SK-N-SH (cell line): ENCODE data around the gene VPS18. TPM values are rescaled to one million over a fixed set of nuclear protein-coding genes. Genes with fewer than 3 reads are reported as not detected.

Experiments
- CTCF ChIA-PET: fragments of 300-600, 350-600 bp; formaldehyde crosslinking; extraction: SDS; loops from one replicate; lab custom pipeline; 2021; lab: Yijun Ruan, JAX
- POLR2A ChIA-PET: fragments of 350-600 bp; sonication (Branson Sonifier 250); formaldehyde crosslinking; extraction: SDS; loops from one replicate; lab custom pipeline; 2020; ENCODE audit warnings: antibody characterized with exemption, inconsistent platforms; lab: Yijun Ruan, JAX
- DNase-seq: peaks from one replicate; pipeline ENCODE4 v3.0.0; 2012
- H2AFZ ChIP-seq: fragments of 200-600 bp; sonication (generic); 2 replicates; pipeline ENCODE4 v1.8.1; 2016; ENCODE audit warnings: antibody characterized with exemption, mild to moderate bottlenecking, low read depth
- H3F3A ChIP-seq: fragments of 200-600 bp; sonication (generic); replicated peaks from 2 replicates; pipeline ENCODE3; 2016; ENCODE audit warnings: antibody characterized with exemption, mild to moderate bottlenecking; ENCODE audit not compliant: insufficient read depth
- H3K27ac ChIP-seq, 2 experiments: fragments of 200-500 bp in 1 of 2; fragments of 200-600 bp in 1 of 2; sonication (Bioruptor generic) in 1 of 2; sonication (generic), shearing (Covaris generic) in 1 of 2; 2 replicates each; pipeline versions ENCODE4 v1.5.1 to v1.6.1; 2014 to 2016; ENCODE audit warnings: low read depth in 2 of 2, inconsistent platforms in 1 of 2, low read length in 1 of 2, mild to moderate bottlenecking in 1 of 2, mixed read lengths in 1 of 2
- H3K27me3 ChIP-seq: fragments of 200-600 bp; sonication (generic), shearing (Covaris generic); 2 replicates; pipeline ENCODE4 v1.6.1; 2016; ENCODE audit warnings: mixed run types; ENCODE audit not compliant: insufficient read depth
- H3K36me3 ChIP-seq, 2 experiments: fragments of 200-500 bp in 1 of 2; fragments of 200-600 bp in 1 of 2; sonication (Bioruptor generic) in 1 of 2; sonication (generic) in 1 of 2; replicated peaks in 1 of 2; 2 replicates each; pipeline versions ENCODE3 to v1.5.1; 2014 to 2016; ENCODE audit warnings: low read length in 1 of 2, mild to moderate bottlenecking in 1 of 2; ENCODE audit not compliant: insufficient read depth in 2 of 2, control insufficient read depth in 1 of 2
- H3K4me1 ChIP-seq, 2 experiments: fragments of 200-500 bp in 1 of 2; fragments of 200-600 bp in 1 of 2; sonication (Bioruptor generic) in 1 of 2; sonication (generic), shearing (Covaris generic) in 1 of 2; 2 replicates each; pipeline versions ENCODE4 v1.5.1 to v1.6.1; 2014 to 2016; ENCODE audit warnings: low read depth in 1 of 2, low read length in 1 of 2, mixed run types in 1 of 2; ENCODE audit not compliant: insufficient read depth in 2 of 2, control insufficient read depth in 1 of 2
- H3K4me2 ChIP-seq: fragments of 200-600 bp; sonication (generic), shearing (Covaris generic); 2 replicates; pipeline ENCODE4 v1.6.1; 2017; ENCODE audit warnings: mixed run types
- H3K4me3 ChIP-seq, 2 experiments: fragments of 200-500 bp in 1 of 2; fragments of 200-600 bp in 1 of 2; sonication (Bioruptor generic) in 1 of 2; sonication (generic), shearing (Covaris generic) in 1 of 2; 2 replicates each; pipeline versions ENCODE4 v1.5.1 to v1.8.1; 2014 to 2016; ENCODE audit warnings: low read depth in 2 of 2, inconsistent platforms in 1 of 2, low read length in 1 of 2, mild to moderate bottlenecking in 1 of 2, mixed read lengths in 1 of 2, moderate library complexity in 1 of 2
- H3K79me2 ChIP-seq: fragments of 200-600 bp; sonication (generic); 2 replicates; pipeline ENCODE4 v1.8.1; 2017; ENCODE audit warnings: mild to moderate bottlenecking; ENCODE audit not compliant: insufficient read depth
- H3K9ac ChIP-seq: fragments of 200-600 bp; sonication (generic); 2 replicates; pipeline ENCODE4 v1.6.1; 2017; ENCODE audit warnings: mixed run types
- H3K9me2 ChIP-seq: fragments of 200-600 bp; sonication (generic); 2 replicates; pipeline ENCODE4 v1.6.1; 2017; ENCODE audit warnings: mixed run types
- H3K9me3 ChIP-seq: fragments of 200-600 bp; sonication (generic); 2 replicates; pipeline ENCODE4 v1.6.1; 2017; ENCODE audit warnings: mixed run types, mild to moderate bottlenecking, moderate library complexity
- H4K20me1 ChIP-seq: fragments of 200-600 bp; sonication (generic); 2 replicates; pipeline ENCODE4 v1.6.1; 2017; ENCODE audit warnings: mild to moderate bottlenecking, mixed run types; ENCODE audit not compliant: insufficient read depth
- CTCF ChIP-seq: fragments of 200-600 bp; sonication (generic); IDR thresholded peaks from 2 replicates; pipeline ENCODE4 v1.6.1; 2017; ENCODE audit warnings: antibody characterized with exemption, mild to moderate bottlenecking, moderate library complexity
- ELF1 ChIP-seq: IDR thresholded peaks from 2 replicates; pipeline ENCODE4 v1.4.0; 2012
- FOSL2 ChIP-seq: IDR thresholded peaks from 2 replicates; pipeline ENCODE4 v1.4.0; 2012; ENCODE audit warnings: low read depth, mild to moderate bottlenecking, moderate library complexity, borderline replicate concordance
- FOXM1 ChIP-seq: IDR thresholded peaks from 2 replicates; pipeline ENCODE4 v1.4.0; 2012; ENCODE audit warnings: low read depth, mild to moderate bottlenecking
- GABPA ChIP-seq: IDR thresholded peaks from 2 replicates; pipeline ENCODE4 v1.4.0; 2012; ENCODE audit warnings: low read depth, mild to moderate bottlenecking
- IRF3 ChIP-seq: fragments of 150-350 bp; IDR thresholded peaks from 2 replicates; pipeline ENCODE4 v1.6.1; 2016; ENCODE audit warnings: mild to moderate bottlenecking, low read depth, low read length
- MXI1 ChIP-seq: IDR thresholded peaks from 2 replicates; pipeline ENCODE4 v1.6.1; 2012; ENCODE audit warnings: mild to moderate bottlenecking, low read depth, low read length, improper control_type of control experiment
- NFIC ChIP-seq: IDR thresholded peaks from 2 replicates; pipeline ENCODE4 v1.4.0; 2012; ENCODE audit warnings: borderline replicate concordance
- NRF1 ChIP-seq: IDR thresholded peaks from 2 replicates; pipeline ENCODE4 v1.6.1; 2012; ENCODE audit warnings: low read depth, mild to moderate bottlenecking, low read length
- POLR2AphosphoS5 ChIP-seq: IDR thresholded peaks from 2 replicates; pipeline ENCODE4 v1.6.1; 2012; ENCODE audit warnings: low read depth, low read length
- RAD21 ChIP-seq: IDR thresholded peaks from 2 replicates; pipeline ENCODE4 v1.6.1; 2012; ENCODE audit warnings: mild to moderate bottlenecking, low read length
- RXRA ChIP-seq: IDR thresholded peaks from 2 replicates; pipeline ENCODE4 v1.4.0; 2012; ENCODE audit warnings: low read depth, mild to moderate bottlenecking, borderline replicate concordance
- SIN3A ChIP-seq: IDR thresholded peaks from 2 replicates; pipeline ENCODE4 v1.6.1; 2012; ENCODE audit warnings: low read depth, mild to moderate bottlenecking, low read length, moderate library complexity, borderline replicate concordance
- SMC3 ChIP-seq: IDR thresholded peaks from 2 replicates; pipeline ENCODE4 v1.6.1; 2012; ENCODE audit warnings: low read depth, low read length, improper control_type of control experiment
- TAF1 ChIP-seq: IDR thresholded peaks from 2 replicates; pipeline ENCODE4 v1.6.1; 2012; ENCODE audit warnings: low read depth, mild to moderate bottlenecking, low read length, moderate library complexity, borderline replicate concordance
- TEAD4 ChIP-seq: IDR thresholded peaks from 2 replicates; pipeline ENCODE4 v1.4.0; 2012; ENCODE audit warnings: mild to moderate bottlenecking, borderline replicate concordance; ENCODE audit not compliant: insufficient read depth
- USF2 ChIP-seq: fragments of 150-350 bp; IDR thresholded peaks from 2 replicates; pipeline ENCODE4 v1.6.1; 2017; ENCODE audit warnings: antibody characterized with exemption, low read length, low read depth, borderline replicate concordance
- YY1 ChIP-seq: IDR thresholded peaks from 2 replicates; pipeline ENCODE4 v1.4.0; 2012; ENCODE audit warnings: low read depth, mild to moderate bottlenecking
- ZBTB33 ChIP-seq: IDR thresholded peaks from 2 replicates; pipeline ENCODE4 v1.4.0; 2012; ENCODE audit warnings: low read depth, borderline replicate concordance
- WGBS: methylation state at CpG from one replicate; pipeline ENCODE4 v1.1.6; 2017; ENCODE audit warnings: low lambda C conversion rate; 5-methylcytosine and 5-hydroxymethylcytosine counted together
- polyA plus RNA-seq, 3 experiments: library from polyadenylated mRNA; depleted of rRNA; stranded (reverse); fragments of >200 nt; gene quantifications; 2 replicates each; pipeline ENCODE4 v1.2.3, GENCODE V29; 2012

The VPS18 gene
- polyA plus RNA-seq, 1 of the 3 experiments (the other 2 are of a cell fraction), result 14.1 TPM

GRCh38 chr15:40852529-40852928 is 41.7 kb upstream of the VPS18 start:
- no peaks in the 10 kb centered on the region for H3K9me3 ChIP-seq
- H3K79me2 ChIP-seq, result no peaks in the 10 kb centered on the region
- H3K4me1 ChIP-seq, result peaks cover 0 to 2% of the 10 kb centered on the region in 2 experiments; a peak in 1 of 4 replicates
- ChIA-PET POLR2A (no interaction called here), CTCF (no interaction called here)
- no peaks in the 10 kb centered on the region for H3K9me2 ChIP-seq
- no peak overlapping the region for H3K4me3 ChIP-seq
- H3K36me3 ChIP-seq, result no peaks in the 10 kb centered on the region
- no peak overlapping the region for H2AFZ ChIP-seq
- peaks cover 3% of the 10 kb centered on the region for H3F3A ChIP-seq
- no peaks in the 10 kb centered on the region for H4K20me1 ChIP-seq
- DNase-seq, result no peak
- no peak overlapping the region for H3K9ac ChIP-seq
- H3K27ac ChIP-seq, result no peak overlapping the region
- 78% methylated on average over 5 of the region's 5 CpGs for WGBS
- TF ChIP-seq RAD21 (no peak), GABPA (no peak), NFIC (no peak), FOXM1 (no peak), POLR2AphosphoS5 (no peak)
- no peaks in the 10 kb centered on the region for H3K27me3 ChIP-seq
- H3K4me2 ChIP-seq, result no peak overlapping the region

- Histone ChIP-seq H3K27me3 (no peaks in the 10 kb centered on the region), H2AFZ (no peak overlapping the region), H3K9me2 (no peaks in the 10 kb centered on the region), H3K9me3 (no peaks in the 10 kb centered on the region), H3F3A (no peaks in the 10 kb centered on the region), H4K20me1 (no peaks in the 10 kb centered on the region), H3K79me2 (no peaks in the 10 kb centered on the region), H3K9ac (no peak overlapping the region), H3K4me2 (no peak overlapping the region)
- no peak for TF ChIP-seq TAF1
- no peak for TF ChIP-seq CTCF
- no peak for TF ChIP-seq SIN3A
- no peak for TF ChIP-seq YY1
- no peak for TF ChIP-seq NRF1
- no peak for TF ChIP-seq MXI1
- TF ChIP-seq FOSL2, result no peak
- TF ChIP-seq TEAD4, result no peak
- no peak for TF ChIP-seq SMC3
- TF ChIP-seq IRF3, result no peak
- TF ChIP-seq ELF1, result no peak
- TF ChIP-seq POLR2AphosphoS5, result no peak
- no peak for TF ChIP-seq USF2
- TF ChIP-seq ZBTB33, result no peak
- TF ChIP-seq RXRA, result no peak
- TF ChIP-seq NFIC, result no peak
- no peak for TF ChIP-seq RAD21
- TF ChIP-seq, all 33 proteins: peak for 0
- no peaks in the 10 kb centered on the region for H3K36me3 ChIP-seq
- no peak for DNase-seq
- POLR2A ChIA-PET, result no interaction called here
- no peak overlapping the region for H3K4me3 ChIP-seq
- H3K4me1 ChIP-seq, result peaks cover 0 to 3% of the 10 kb centered on the region in 2 experiments; a peak in 1 of 4 replicates
- CTCF ChIA-PET, result no interaction called here
- no peak overlapping the region for H3K27ac ChIP-seq
- 73% methylated on average over 9 of the region's 16 CpGs for WGBS
Measured at GRCh38 chr15:40853241-40853890, 40.9 kb upstream of the VPS18 start.
